Stimulated activated naive CD8-positive, alpha-beta T cell treated with anti-CD3 and anti-CD28 coated beads, Interleukin-15, Interleukin-2, amounts not matched to agents 100 ng/mL and 50 ng/mL, for 24 hours (primary cell): Measurements from ENCODE around the gene SLC7A14.

Experiments
- H3K27ac Mint-ChIP-seq: one replicate; pipeline ENCODE4 v1.8.0; 2021; ENCODE audit warnings: mild to moderate bottlenecking, mixed read lengths
- H3K27me3 Mint-ChIP-seq: one replicate; pipeline ENCODE4 v1.8.0; 2021; ENCODE audit warnings: mixed read lengths
- H3K36me3 Mint-ChIP-seq: one replicate; pipeline ENCODE4 v1.8.0; 2021; ENCODE audit warnings: low read depth, mixed read lengths
- H3K4me1 Mint-ChIP-seq: one replicate; pipeline ENCODE4 v1.8.0; 2021; ENCODE audit warnings: low read depth, mixed read lengths
- H3K4me3 Mint-ChIP-seq: one replicate; pipeline ENCODE4 v1.8.0; 2021; ENCODE audit warnings: mild to moderate bottlenecking, mixed read lengths
- H3K9me3 Mint-ChIP-seq: one replicate; pipeline ENCODE4 v1.8.0; 2021; ENCODE audit warnings: mixed read lengths

The SLC7A14 gene

DNA sequence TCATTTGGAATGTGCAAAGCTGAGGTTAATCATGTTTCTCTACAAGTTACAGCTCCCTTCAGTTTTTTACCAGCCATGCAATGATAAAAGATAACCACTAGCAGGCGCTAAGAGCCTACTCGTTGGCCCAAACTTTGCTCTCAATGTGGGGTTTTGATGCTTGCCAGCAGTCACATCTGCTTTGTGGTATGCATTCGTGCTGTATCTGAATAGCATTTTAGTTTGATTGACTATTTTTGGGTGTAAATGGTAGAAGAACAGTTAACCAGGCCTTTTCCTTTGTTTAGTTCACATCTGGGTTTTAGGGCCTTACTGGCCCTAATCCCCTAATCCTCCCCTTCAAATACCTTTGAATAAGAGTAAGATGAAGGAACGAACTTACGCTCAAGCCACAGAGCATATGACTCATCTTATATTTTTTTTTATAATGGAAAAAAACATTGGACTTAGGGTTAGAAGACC is 171.6 kb downstream of the SLC7A14 start:
- Mint-ChIP-seq H3K27me3 (peaks cover 22% of the 10 kb centered on the region), H3K4me3 (no peak overlapping the region), H3K9me3 (no peaks in the 10 kb centered on the region), H3K36me3 (no peaks in the 10 kb centered on the region), H3K4me1 (peaks cover 11% of the 10 kb centered on the region), H3K27ac (no peak overlapping the region)

GRCh38 chr3:170413291-170413690 is 172.6 kb downstream of the SLC7A14 start:
- Mint-ChIP-seq H3K27me3 (peaks cover 17% of the 10 kb centered on the region), H3K4me3 (no peak overlapping the region), H3K36me3 (no peaks in the 10 kb centered on the region), H3K4me1 (peaks cover 6% of the 10 kb centered on the region), H3K9me3 (no peaks in the 10 kb centered on the region), H3K27ac (no peak overlapping the region)

GRCh38 chr3:170410428-170411029 is 175.3 kb downstream of the SLC7A14 start:
- Mint-ChIP-seq H3K27me3 (no peaks in the 10 kb centered on the region), H3K36me3 (no peaks in the 10 kb centered on the region), H3K4me1 (peaks cover 4% of the 10 kb centered on the region), H3K4me3 (no peak overlapping the region), H3K27ac (no peak overlapping the region), H3K9me3 (no peaks in the 10 kb centered on the region)
